Activated CD4-positive, CD25-positive, alpha-beta regulatory T cell treated with anti-CD3 and anti-CD28 coated beads, Interleukin-2, amount 50 U/mL, for 72 hours (primary cell): ENCODE results near the gene POC1B.

Source experiments
- DNase-seq: peaks from one replicate; pipeline ENCODE4 v3.0.0; 2021

POC1B gene

GRCh38 chr12:89538897-89539296 lies 13.1 kb upstream of the POC1B start:
- DNase-seq: no peak

- DNase-seq: no peak
Observed at GRCh38 chr12:89537389-89537788, 11.5 kb upstream of the POC1B start.

- no peak for DNase-seq
Observed at GRCh38 chr12:89529738-89530137, 3.9 kb upstream of the POC1B start.

GRCh38 chr12:89528434-89528833 lies 2.6 kb upstream of the POC1B start:
- no peak for DNase-seq

- DNase-seq: peak; percentile 52
Observed at GRCh38 chr12:89525305-89525823, 483 bp downstream of the POC1B start.

- peak; percentile 67 for DNase-seq
Observed at GRCh38 chr12:89524541-89525304, 1.1 kb downstream of the POC1B start, which contains the start of gene GALNT4. TSS of gene GALNT4 (minus strand) at chr12:89524796. CDS start at chr12:89524549, 247 bp downstream.

GRCh38 chr12:89523843-89524540 lies 1.9 kb downstream of the POC1B start:
- DNase-seq: no peak

GRCh38 chr12:89523393-89523792 lies 2.5 kb downstream of the POC1B start:
- no peak for DNase-seq

GRCh38 chr12:89521364-89522223 lies 4.3 kb downstream of the POC1B start:
- no peak for DNase-seq

- no peak for DNase-seq
Observed at GRCh38 chr12:89517720-89518119, 8.1 kb downstream of the POC1B start.

GRCh38 chr12:89516633-89517032 lies 9.2 kb downstream of the POC1B start:
- DNase-seq: no peak

- DNase-seq: no peak
Observed at GRCh38 chr12:89514751-89515150, 11.1 kb downstream of the POC1B start.

- DNase-seq: no peak
Observed at GRCh38 chr12:89513544-89513943, 12.3 kb downstream of the POC1B start.

- no peak for DNase-seq
Observed at GRCh38 chr12:89507015-89507824, 18.6 kb downstream of the POC1B start.

- DNase-seq: no peak
Observed at GRCh38 chr12:89506050-89506449, 19.8 kb downstream of the POC1B start.

- no peak for DNase-seq
Observed at GRCh38 chr12:89504560-89505346, 21.1 kb downstream of the POC1B start.

- DNase-seq: no peak
Observed at GRCh38 chr12:89501793-89502192, 24.1 kb downstream of the POC1B start.

- DNase-seq: no peak
Observed at GRCh38 chr12:89499857-89500256, 26.0 kb downstream of the POC1B start.

- no peak for DNase-seq
Observed at GRCh38 chr12:89497467-89497866, 28.4 kb downstream of the POC1B start.

GRCh38 chr12:89497005-89497404 lies 28.8 kb downstream of the POC1B start:
- DNase-seq: no peak
